Transverse colon (tissue), 3 donors: ENCODE measurements around the gene CCDC142.

ENCODE experiments used
- EP300 ChIP-seq: sonication (generic); formaldehyde crosslinking; IDR thresholded peaks from one replicate; pipeline ENCODE4 v1.6.1; 2017; ENCODE audit warnings: antibody characterized with exemption, low read depth
- POLR2A ChIP-seq: fragments of 450-650 bp; IDR thresholded peaks from one replicate; pipeline ENCODE4 v1.6.1; 2016; ENCODE audit warnings: antibody characterized with exemption, mild to moderate bottlenecking, moderate library complexity
- TF ChIP-seq, protein P1 (sequence below), 5 experiments: fragments of 200-600 bp in 3 of 5; fragments of 450-650 bp in 2 of 5; sonication (generic) in 3 of 5; IDR thresholded peaks; 1 replicate in 2 of 5; 2 replicates in 3 of 5; pipeline ENCODE4 v1.5.1; 2016 to 2017; ENCODE audit warnings: antibody characterized with exemption in 5 of 5, inconsistent platforms in 3 of 5, mild to moderate bottlenecking in 2 of 5, moderate library complexity in 1 of 5

DNA sequence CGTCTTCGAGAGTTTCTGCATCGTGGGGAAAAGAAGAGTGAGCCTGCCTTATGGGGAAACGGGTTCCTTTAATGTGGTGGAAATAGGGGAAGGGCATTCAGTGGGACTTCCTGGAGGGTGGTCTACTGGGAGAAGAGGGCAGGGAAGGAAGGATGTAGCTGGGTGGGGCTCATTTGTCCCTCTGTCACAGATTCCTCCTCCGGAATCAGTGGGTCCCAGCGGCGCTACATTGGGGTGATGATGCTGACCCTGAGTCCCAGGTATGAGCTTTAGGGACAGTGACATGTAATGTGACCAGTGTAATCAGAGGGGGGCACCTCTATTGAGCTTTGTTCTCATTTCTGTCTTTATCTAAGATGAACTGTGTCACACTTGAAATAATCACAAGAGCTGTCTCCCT, 48.9 kb upstream of the CCDC142 start:
- TF ChIP-seq, protein P1, sequence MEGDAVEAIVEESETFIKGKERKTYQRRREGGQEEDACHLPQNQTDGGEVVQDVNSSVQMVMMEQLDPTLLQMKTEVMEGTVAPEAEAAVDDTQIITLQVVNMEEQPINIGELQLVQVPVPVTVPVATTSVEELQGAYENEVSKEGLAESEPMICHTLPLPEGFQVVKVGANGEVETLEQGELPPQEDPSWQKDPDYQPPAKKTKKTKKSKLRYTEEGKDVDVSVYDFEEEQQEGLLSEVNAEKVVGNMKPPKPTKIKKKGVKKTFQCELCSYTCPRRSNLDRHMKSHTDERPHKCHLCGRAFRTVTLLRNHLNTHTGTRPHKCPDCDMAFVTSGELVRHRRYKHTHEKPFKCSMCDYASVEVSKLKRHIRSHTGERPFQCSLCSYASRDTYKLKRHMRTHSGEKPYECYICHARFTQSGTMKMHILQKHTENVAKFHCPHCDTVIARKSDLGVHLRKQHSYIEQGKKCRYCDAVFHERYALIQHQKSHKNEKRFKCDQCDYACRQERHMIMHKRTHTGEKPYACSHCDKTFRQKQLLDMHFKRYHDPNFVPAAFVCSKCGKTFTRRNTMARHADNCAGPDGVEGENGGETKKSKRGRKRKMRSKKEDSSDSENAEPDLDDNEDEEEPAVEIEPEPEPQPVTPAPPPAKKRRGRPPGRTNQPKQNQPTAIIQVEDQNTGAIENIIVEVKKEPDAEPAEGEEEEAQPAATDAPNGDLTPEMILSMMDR (IDR thresholded peaks at IDR 0.05), result no peak
- TF ChIP-seq POLR2A (no peak), EP300 (no peak)
